HG02798 (cell line): ENCODE measurements around the gene SPATA31A7.
"Not testable (repeated sequence)": the region's sequence is repeated elsewhere in the genome, so short reads cannot be mapped to it uniquely, and the experiment has no call there.

Experiments
- ATAC-seq: cut with Tn5 transposase; IDR thresholded peaks from one replicate; pipeline ENCODE4 v1.9.1; 2021; ENCODE audit warnings: mild to moderate bottlenecking; ENCODE audit not compliant: unreplicated experiment, poor library complexity

The SPATA31A7 gene

GRCh38 chr9:61189736-61190135, at the start of gene SPATA31A7:
Gene SPATA31A7, plus strand, starts transcription at chr9:61190036. Its CDS starts 29 bp downstream, at chr9:61190065.
- not testable (repeated sequence) for ATAC-seq

GRCh38 chr9:61226438-61226837, 36.6 kb downstream of the SPATA31A7 start:
- ATAC-seq = not testable (repeated sequence)
